OCI-LY7 (cell line): Measurements from ENCODE around the gene KRIT1.

Source experiments
- CTCF ChIP-seq: fragments of 200-600 bp; sonication (generic); conservative IDR thresholded peaks from 2 replicates; pipeline ENCODE4 v1.5.1; 2014; ENCODE audit warnings: mild to moderate bottlenecking, antibody characterized with exemption, low read length, moderate library complexity, mixed read lengths
- EZH2phosphoT487 ChIP-seq: fragments of 200-600 bp; sonication (generic); IDR thresholded peaks from 2 replicates; pipeline ENCODE4 v1.6.1; 2018; ENCODE audit warnings: low read depth, borderline replicate concordance, mild to moderate bottlenecking, mixed run types, antibody characterized with exemption, low read length, moderate library complexity, mixed read lengths

GRCh38 chr7:92255308-92255707 lies 9.6 kb upstream of the KRIT1 start:
- TF ChIP-seq CTCF (no peak), EZH2phosphoT487 (no peak)
